Measurements from ENCODE around the gene EIF4E1B.

The EIF4E1B gene

GRCh38 chr5:176625512-176625911 lies 5.0 kb upstream of the EIF4E1B start:
- no peak overlapping the region for H2BK12ac ChIP-seq (ENCODE audit: low read length)
- no peak overlapping the region for H3K9ac ChIP-seq (ENCODE audit: low read length)
- H4K8ac ChIP-seq (ENCODE audit: low read depth, low read length) = no peak overlapping the region
- no peak overlapping the region for H4K91ac ChIP-seq (ENCODE audit: low read depth, low read length)
- H3K27me3 ChIP-seq (ENCODE audit: insufficient read depth, low read length) = peaks cover 26% of the 10 kb centered on the region
- H3K23ac ChIP-seq (ENCODE audit: low read length) = no peak overlapping the region
- no peak overlapping the region for H2AK5ac ChIP-seq (ENCODE audit: low read length)
- no peak overlapping the region for H2BK5ac ChIP-seq (ENCODE audit: low read depth, low read length, poor library complexity)
- no peak overlapping the region for H3K4ac ChIP-seq (ENCODE audit: low read depth, low read length)
- no peak overlapping the region for H3K4me2 ChIP-seq (ENCODE audit: low read length)
- peaks cover 4% of the 10 kb centered on the region for H3K9me3 ChIP-seq (ENCODE audit: insufficient read depth, low read depth, low read length)
- no peak overlapping the region for H3K27ac ChIP-seq (ENCODE audit: low read depth, low read length)
- no CpG with 5 or more reads among the region's 2 CpGs for WGBS (ENCODE audit: extremely low coverage, insufficient coverage, insufficient read length)
- H3K79me2 ChIP-seq (ENCODE audit: control insufficient read depth, insufficient read depth, low read length, poor library complexity) = no peaks in the 10 kb centered on the region
- H3K36me3 ChIP-seq (ENCODE audit: control insufficient read depth in 1 of 2, insufficient read depth in 2 of 2, low read length in 2 of 2) = no peaks in the 10 kb centered on the region
- no peak overlapping the region for H3K14ac ChIP-seq (ENCODE audit: low read length)
- H2BK120ac ChIP-seq (ENCODE audit: insufficient read depth, low read length, poor library complexity) = no peak overlapping the region
- no peak overlapping the region for H3K4me3 ChIP-seq (ENCODE audit: low read depth, low read length)
- no peak overlapping the region for H4K12ac ChIP-seq (ENCODE audit: low read depth, low read length)
- no peak overlapping the region for H3K18ac ChIP-seq (ENCODE audit: low read length)
- peaks cover 0 to 6% of the 10 kb centered on the region in 2 experiments for H3K4me1 ChIP-seq (ENCODE audit: control insufficient read depth in 1 of 2, insufficient read depth in 2 of 2, low read length in 2 of 2)
- DNase-seq = no peak
- no peaks in the 10 kb centered on the region for H3K79me1 ChIP-seq (ENCODE audit: low read length)
- no peak overlapping the region for H2AFZ ChIP-seq (ENCODE audit: insufficient read depth, low read length, poor library complexity)

GRCh38 chr5:176625966-176626875 lies 4.3 kb upstream of the EIF4E1B start:
- Histone ChIP-seq H3K79me2 (ENCODE audit: control insufficient read depth, insufficient read depth, low read length, poor library complexity) (no peaks in the 10 kb centered on the region), H2BK120ac (ENCODE audit: insufficient read depth, low read length, poor library complexity) (no peak overlapping the region), H4K12ac (ENCODE audit: low read depth, low read length) (no peak overlapping the region), H3K4ac (ENCODE audit: low read depth, low read length) (no peak overlapping the region), H3K23ac (ENCODE audit: low read length) (no peak overlapping the region), H3K14ac (ENCODE audit: low read length) (no peak overlapping the region), H4K8ac (ENCODE audit: low read depth, low read length) (no peak overlapping the region), H3K4me2 (ENCODE audit: low read length) (no peak overlapping the region), H3K9ac (ENCODE audit: low read length) (no peak overlapping the region), H3K4me3 (ENCODE audit: low read depth, low read length) (no peak overlapping the region), H4K91ac (ENCODE audit: low read depth, low read length) (no peak overlapping the region), H2AK5ac (ENCODE audit: low read length) (no peak overlapping the region), H3K36me3 (ENCODE audit: control insufficient read depth in 1 of 2, insufficient read depth in 2 of 2, low read length in 2 of 2) (no peaks in the 10 kb centered on the region), H2BK5ac (ENCODE audit: low read depth, low read length, poor library complexity) (no peak overlapping the region), H3K79me1 (ENCODE audit: low read length) (no peaks in the 10 kb centered on the region), H3K27ac (ENCODE audit: low read depth, low read length) (no peak overlapping the region), H3K27me3 (ENCODE audit: insufficient read depth, low read length) (peaks cover 30% of the 10 kb centered on the region), H3K4me1 (ENCODE audit: control insufficient read depth in 1 of 2, insufficient read depth in 2 of 2, low read length in 2 of 2) (peaks cover 0 to 6% of the 10 kb centered on the region in 2 experiments), H2AFZ (ENCODE audit: insufficient read depth, low read length, poor library complexity) (no peak overlapping the region), H3K18ac (ENCODE audit: low read length) (no peak overlapping the region), H3K9me3 (ENCODE audit: insufficient read depth, low read depth, low read length) (peaks cover 4% of the 10 kb centered on the region), H2BK12ac (ENCODE audit: low read length) (no peak overlapping the region)
- no peak for DNase-seq
- no CpG with 5 or more reads among the region's 25 CpGs for WGBS (ENCODE audit: extremely low coverage, insufficient coverage, insufficient read length)

- peaks cover 0 to 6% of the 10 kb centered on the region in 2 experiments for H3K4me1 ChIP-seq (ENCODE audit: control insufficient read depth in 1 of 2, insufficient read depth in 2 of 2, low read length in 2 of 2)
- H2BK12ac ChIP-seq (ENCODE audit: low read length) = no peak overlapping the region
- no CpG with 5 or more reads among the region's 7 CpGs for WGBS (ENCODE audit: extremely low coverage, insufficient coverage, insufficient read length)
- no peak overlapping the region for H4K8ac ChIP-seq (ENCODE audit: low read depth, low read length)
- H2AFZ ChIP-seq (ENCODE audit: insufficient read depth, low read length, poor library complexity) = no peak overlapping the region
- no peak overlapping the region for H2AK5ac ChIP-seq (ENCODE audit: low read length)
- no peak overlapping the region for H4K91ac ChIP-seq (ENCODE audit: low read depth, low read length)
- no peak overlapping the region for H2BK120ac ChIP-seq (ENCODE audit: insufficient read depth, low read length, poor library complexity)
- no peak overlapping the region for H3K27ac ChIP-seq (ENCODE audit: low read depth, low read length)
- no peak overlapping the region for H3K4me2 ChIP-seq (ENCODE audit: low read length)
- H3K4me3 ChIP-seq (ENCODE audit: low read depth, low read length) = no peak overlapping the region
- H2BK5ac ChIP-seq (ENCODE audit: low read depth, low read length, poor library complexity) = no peak overlapping the region
- no peak overlapping the region for H3K23ac ChIP-seq (ENCODE audit: low read length)
- no peak overlapping the region for H4K12ac ChIP-seq (ENCODE audit: low read depth, low read length)
- no peaks in the 10 kb centered on the region for H3K79me1 ChIP-seq (ENCODE audit: low read length)
- no peak overlapping the region for H3K9ac ChIP-seq (ENCODE audit: low read length)
- H3K18ac ChIP-seq (ENCODE audit: low read length) = no peak overlapping the region
- DNase-seq = no peak
- peaks cover 34% of the 10 kb centered on the region for H3K27me3 ChIP-seq (ENCODE audit: insufficient read depth, low read length)
- H3K4ac ChIP-seq (ENCODE audit: low read depth, low read length) = no peak overlapping the region
- peaks cover 4% of the 10 kb centered on the region for H3K9me3 ChIP-seq (ENCODE audit: insufficient read depth, low read depth, low read length)
- H3K79me2 ChIP-seq (ENCODE audit: control insufficient read depth, insufficient read depth, low read length, poor library complexity) = no peaks in the 10 kb centered on the region
- no peaks in the 10 kb centered on the region for H3K36me3 ChIP-seq (ENCODE audit: control insufficient read depth in 1 of 2, insufficient read depth in 2 of 2, low read length in 2 of 2)
- H3K14ac ChIP-seq (ENCODE audit: low read length) = no peak overlapping the region
These were observed 3.6 kb upstream of the EIF4E1B start for GRCh38 chr5:176626876-176627236.

- Histone ChIP-seq H3K4me1 (ENCODE audit: control insufficient read depth in 1 of 2, insufficient read depth in 2 of 2, low read length in 2 of 2) (peaks cover 0 to 6% of the 10 kb centered on the region in 2 experiments), H3K36me3 (ENCODE audit: control insufficient read depth in 1 of 2, insufficient read depth in 2 of 2, low read length in 2 of 2) (no peaks in the 10 kb centered on the region), H3K4ac (ENCODE audit: low read depth, low read length) (no peak overlapping the region), H3K4me3 (ENCODE audit: low read depth, low read length) (no peak overlapping the region), H3K18ac (ENCODE audit: low read length) (no peak overlapping the region), H2AK5ac (ENCODE audit: low read length) (no peak overlapping the region), H3K79me1 (ENCODE audit: low read length) (no peaks in the 10 kb centered on the region), H3K27me3 (ENCODE audit: insufficient read depth, low read length) (peaks cover 34% of the 10 kb centered on the region), H3K4me2 (ENCODE audit: low read length) (no peak overlapping the region), H3K79me2 (ENCODE audit: control insufficient read depth, insufficient read depth, low read length, poor library complexity) (no peaks in the 10 kb centered on the region), H3K23ac (ENCODE audit: low read length) (no peak overlapping the region), H2BK12ac (ENCODE audit: low read length) (no peak overlapping the region), H3K9ac (ENCODE audit: low read length) (no peak overlapping the region), H4K91ac (ENCODE audit: low read depth, low read length) (no peak overlapping the region), H2BK120ac (ENCODE audit: insufficient read depth, low read length, poor library complexity) (no peak overlapping the region), H3K14ac (ENCODE audit: low read length) (no peak overlapping the region), H3K27ac (ENCODE audit: low read depth, low read length) (no peak overlapping the region), H3K9me3 (ENCODE audit: insufficient read depth, low read depth, low read length) (peaks cover 4% of the 10 kb centered on the region), H2BK5ac (ENCODE audit: low read depth, low read length, poor library complexity) (no peak overlapping the region), H2AFZ (ENCODE audit: insufficient read depth, low read length, poor library complexity) (no peak overlapping the region), H4K12ac (ENCODE audit: low read depth, low read length) (no peak overlapping the region), H4K8ac (ENCODE audit: low read depth, low read length) (no peak overlapping the region)
- no peak for DNase-seq
- no CpG with 5 or more reads among the region's 5 CpGs for WGBS (ENCODE audit: extremely low coverage, insufficient coverage, insufficient read length)
These were observed 2.9 kb upstream of the EIF4E1B start for GRCh38 chr5:176627582-176627981.

Data from trophoblast cell (in vitro differentiated cells and primary cell).